ENCODE data around the gene KRTAP5-7.
"Not testable (repeated sequence)": the region's sequence is repeated elsewhere in the genome, so short reads cannot be mapped to it uniquely, and the experiment has no call there.

Gene KRTAP5-7

GRCh38 chr11:71563406-71563805, 36.3 kb downstream of the KRTAP5-7 start:
- Histone ChIP-seq H3K36me3 (ENCODE audit: low read length) (no peaks in the 10 kb centered on the region), H3K27me3 (ENCODE audit: low read length) (no peaks in the 10 kb centered on the region), H3K79me2 (ENCODE audit: insufficient read depth, low read length) (no peaks in the 10 kb centered on the region), H3K9ac (ENCODE audit: low read length) (no peak overlapping the region), H2AFZ (ENCODE audit: low read depth, low read length, severe bottlenecking) (no peak overlapping the region), H3K9me3 (ENCODE audit: insufficient read depth, low read length) (no peaks in the 10 kb centered on the region), H3K9me2 (replicated peaks; ENCODE audit: insufficient read depth, low read length) (no peaks in the 10 kb centered on the region), H3K4me3 (ENCODE audit: insufficient read depth, low read length, poor library complexity, severe bottlenecking) (no peak overlapping the region), H3K4me2 (ENCODE audit: low read depth, low read length, poor library complexity, severe bottlenecking) (no peak overlapping the region), H3F3A (ENCODE audit: insufficient read depth) (no peaks in the 10 kb centered on the region), H4K20me1 (ENCODE audit: low read depth, low read length) (no peaks in the 10 kb centered on the region), H3K27ac (ENCODE audit: low read depth, low read length) (no peak overlapping the region)
- TF ChIP-seq CTCF (IDR thresholded peaks at IDR 0.05; ENCODE audit: insufficient read depth, low read length, poor library complexity, severe bottlenecking) (peak; percentile 54), EZH2phosphoT487 (conservative IDR thresholded peaks at IDR 0.05; ENCODE audit: low read length) (0 out of 2 replicates have a peak, but pooled peaks have one; percentile 41)

GRCh38 chr11:71564430-71564829, 37.4 kb downstream of the KRTAP5-7 start:
- TF ChIP-seq EZH2phosphoT487 (conservative IDR thresholded peaks at IDR 0.05; ENCODE audit: low read length), result no peak
- Histone ChIP-seq H3K79me2 (ENCODE audit: insufficient read depth, low read length) (no peaks in the 10 kb centered on the region), H3K9me2 (replicated peaks; ENCODE audit: insufficient read depth, low read length) (no peaks in the 10 kb centered on the region), H2AFZ (ENCODE audit: low read depth, low read length, severe bottlenecking) (no peak overlapping the region), H4K20me1 (ENCODE audit: low read depth, low read length) (no peaks in the 10 kb centered on the region), H3K9ac (ENCODE audit: low read length) (no peak overlapping the region), H3F3A (ENCODE audit: insufficient read depth) (no peaks in the 10 kb centered on the region), H3K4me3 (ENCODE audit: insufficient read depth, low read length, poor library complexity, severe bottlenecking) (no peak overlapping the region), H3K4me2 (ENCODE audit: low read depth, low read length, poor library complexity, severe bottlenecking) (no peak overlapping the region), H3K27me3 (ENCODE audit: low read length) (no peaks in the 10 kb centered on the region), H3K9me3 (ENCODE audit: insufficient read depth, low read length) (no peaks in the 10 kb centered on the region), H3K27ac (ENCODE audit: low read depth, low read length) (no peak overlapping the region), H3K36me3 (ENCODE audit: low read length) (no peaks in the 10 kb centered on the region)

- Histone ChIP-seq H3K4me3 (ENCODE audit: insufficient read depth, low read length, poor library complexity, severe bottlenecking) (no peak within 1 kb of the TSS), H3K4me2 (ENCODE audit: low read depth, low read length, poor library complexity, severe bottlenecking) (no peak within 1 kb of the TSS), H3F3A (ENCODE audit: insufficient read depth) (no peaks in the 10 kb centered on the region), H3K9me2 (replicated peaks; ENCODE audit: insufficient read depth, low read length) (no peaks in the 10 kb centered on the region), H3K9me3 (ENCODE audit: insufficient read depth, low read length) (no peaks in the 10 kb centered on the region), H3K9ac (ENCODE audit: low read length) (no peak within 1 kb of the TSS), H3K27me3 (ENCODE audit: low read length) (no peaks in the 10 kb centered on the region), H3K79me2 (ENCODE audit: insufficient read depth, low read length) (no peaks in the 10 kb centered on the region), H3K27ac (ENCODE audit: low read depth, low read length) (no peak within 1 kb of the TSS), H2AFZ (ENCODE audit: low read depth, low read length, severe bottlenecking) (no peak within 1 kb of the TSS), H4K20me1 (ENCODE audit: low read depth, low read length) (no peaks in the 10 kb centered on the region), H3K36me3 (ENCODE audit: low read length) (no peaks in the 10 kb centered on the region)
- TF ChIP-seq CTCF (IDR thresholded peaks at IDR 0.05; ENCODE audit: insufficient read depth, low read length, poor library complexity, severe bottlenecking) (no peak), EZH2phosphoT487 (conservative IDR thresholded peaks at IDR 0.05; ENCODE audit: low read length) (no peak)
These were observed 38.2 kb downstream of the KRTAP5-7 start, which contains the start of gene KRTAP5-10 for GRCh38 chr11:71565263-71565662. Gene KRTAP5-10 (plus strand): TSS chr11:71565563. CDS start chr11:71565588, 25 bp downstream.

GRCh38 chr11:71566081-71566620, 39.1 kb downstream of the KRTAP5-7 start:
- Histone ChIP-seq H3K9me3 (ENCODE audit: insufficient read depth, low read length) (no peaks in the 10 kb centered on the region), H2AFZ (ENCODE audit: low read depth, low read length, severe bottlenecking) (no peak overlapping the region), H3K9me2 (replicated peaks; ENCODE audit: insufficient read depth, low read length) (no peaks in the 10 kb centered on the region), H3K4me3 (ENCODE audit: insufficient read depth, low read length, poor library complexity, severe bottlenecking) (no peak overlapping the region), H3K9ac (ENCODE audit: low read length) (no peak overlapping the region), H3F3A (ENCODE audit: insufficient read depth) (no peaks in the 10 kb centered on the region), H4K20me1 (ENCODE audit: low read depth, low read length) (no peaks in the 10 kb centered on the region), H3K4me2 (ENCODE audit: low read depth, low read length, poor library complexity, severe bottlenecking) (no peak overlapping the region), H3K27me3 (ENCODE audit: low read length) (no peaks in the 10 kb centered on the region), H3K27ac (ENCODE audit: low read depth, low read length) (no peak overlapping the region), H3K79me2 (ENCODE audit: insufficient read depth, low read length) (no peaks in the 10 kb centered on the region), H3K36me3 (ENCODE audit: low read length) (no peaks in the 10 kb centered on the region)
- TF ChIP-seq CTCF (IDR thresholded peaks at IDR 0.05; ENCODE audit: insufficient read depth, low read length, poor library complexity, severe bottlenecking) (no peak), EZH2phosphoT487 (conservative IDR thresholded peaks at IDR 0.05; ENCODE audit: low read length) (no peak)

- H3K9me3 ChIP-seq (ENCODE audit: insufficient read depth, low read length); H3K79me2 ChIP-seq (ENCODE audit: insufficient read depth, low read length); H4K20me1 ChIP-seq (ENCODE audit: low read depth, low read length); H3F3A ChIP-seq (ENCODE audit: insufficient read depth); H3K9me2 ChIP-seq (replicated peaks; ENCODE audit: insufficient read depth, low read length); H3K27me3 ChIP-seq (ENCODE audit: low read length); H2AFZ ChIP-seq (ENCODE audit: low read depth, low read length, severe bottlenecking); H3K27ac ChIP-seq (ENCODE audit: low read depth, low read length); H3K36me3 ChIP-seq (ENCODE audit: low read length); H3K4me3 ChIP-seq (ENCODE audit: insufficient read depth, low read length, poor library complexity, severe bottlenecking); H3K4me2 ChIP-seq (ENCODE audit: low read depth, low read length, poor library complexity, severe bottlenecking); H3K9ac ChIP-seq (ENCODE audit: low read length): not testable (repeated sequence)
These were observed 39.8 kb downstream of the KRTAP5-7 start for GRCh38 chr11:71566626-71567599.
